H9 (cell line): ENCODE data around the gene DDX24. TPM values are rescaled to one million over a fixed set of nuclear protein-coding genes. Genes with fewer than 3 reads are reported as not detected.

ENCODE experiments used
- DNase-seq: peaks from one replicate; pipeline ENCODE4 v3.0.0-alpha.2; 2017
- H2AFZ ChIP-seq: one replicate; pipeline ENCODE4 v1.6.1; 2013; ENCODE audit warnings: mild to moderate bottlenecking, low read length, control low read depth, moderate library complexity
- H2AK5ac ChIP-seq: 2 replicates; pipeline ENCODE4 v1.6.1; 2013; ENCODE audit warnings: low read length, control low read depth, mixed read lengths; ENCODE audit not compliant: insufficient read length
- H2BK120ac ChIP-seq: one replicate; pipeline ENCODE4 v1.6.1; 2013; ENCODE audit warnings: low read depth, mild to moderate bottlenecking, low read length, control low read depth, inconsistent platforms; ENCODE audit not compliant: poor library complexity, severe bottlenecking
- H2BK12ac ChIP-seq: 2 replicates; pipeline ENCODE4 v1.6.1; 2013; ENCODE audit warnings: low read length, control low read depth, mixed read lengths, low read depth; ENCODE audit not compliant: insufficient read length
- H2BK15ac ChIP-seq: 2 replicates; pipeline ENCODE4 v1.6.1; 2013; ENCODE audit warnings: low read depth, low read length, control low read depth
- H2BK20ac ChIP-seq: one replicate; pipeline ENCODE4 v1.6.1; 2013; ENCODE audit warnings: low read depth, mild to moderate bottlenecking, low read length, control low read depth, inconsistent platforms; ENCODE audit not compliant: poor library complexity, severe bottlenecking
- H2BK5ac ChIP-seq: 2 replicates; pipeline ENCODE4 v1.6.1; 2013; ENCODE audit warnings: low read length, control low read depth, mixed read lengths; ENCODE audit not compliant: insufficient read length
- H3K14ac ChIP-seq: 2 replicates; pipeline ENCODE4 v1.6.1; 2013; ENCODE audit warnings: low read length, control low read depth; ENCODE audit not compliant: insufficient read depth
- H3K18ac ChIP-seq: 2 replicates; pipeline ENCODE4 v1.6.1; 2013; ENCODE audit warnings: low read depth, mild to moderate bottlenecking, mixed read lengths, low read length, control low read depth; ENCODE audit not compliant: insufficient read length
- H3K23ac ChIP-seq: 2 replicates; pipeline ENCODE4 v1.6.1; 2013; ENCODE audit warnings: low read length, control low read depth, mixed read lengths, low read depth; ENCODE audit not compliant: insufficient read length
- H3K23me2 ChIP-seq: 2 replicates; pipeline ENCODE4 v1.6.1; 2013; ENCODE audit warnings: low read depth, mild to moderate bottlenecking, mixed read lengths, low read length, control low read depth; ENCODE audit not compliant: insufficient read length, poor library complexity, severe bottlenecking
- H3K27ac ChIP-seq: 2 replicates; pipeline ENCODE4 v1.5.1; 2013; ENCODE audit warnings: low read length, control low read depth, mixed read lengths, low read depth; ENCODE audit not compliant: insufficient read length
- H3K27me3 ChIP-seq: 2 replicates; pipeline ENCODE4 v1.6.1; 2013; ENCODE audit warnings: low read length, control low read depth, inconsistent platforms; ENCODE audit not compliant: insufficient read depth
- H3K4ac ChIP-seq: 2 replicates; pipeline ENCODE4 v1.6.1; 2013; ENCODE audit warnings: low read depth, mild to moderate bottlenecking, control low read depth, inconsistent platforms, low read length, moderate library complexity
- H3K4me1 ChIP-seq: 2 replicates; pipeline ENCODE4 v1.6.1; 2013; ENCODE audit warnings: low read length, control low read depth, inconsistent platforms; ENCODE audit not compliant: insufficient read depth
- H3K4me2 ChIP-seq: 2 replicates; pipeline ENCODE4 v1.6.1; 2013; ENCODE audit warnings: low read length, control low read depth, mixed read lengths; ENCODE audit not compliant: insufficient read length, insufficient read depth
- H3K56ac ChIP-seq: 2 replicates; pipeline ENCODE4 v1.6.1; 2013; ENCODE audit warnings: low read depth, mild to moderate bottlenecking, mixed read lengths, low read length, control low read depth; ENCODE audit not compliant: insufficient read length
- H3K79me1 ChIP-seq: 2 replicates; pipeline ENCODE4 v1.6.1; 2013; ENCODE audit warnings: low read depth, mild to moderate bottlenecking, moderate library complexity, low read length, control low read depth, inconsistent platforms; ENCODE audit not compliant: insufficient read depth, poor library complexity, severe bottlenecking
- H3K79me2 ChIP-seq: 2 replicates; pipeline ENCODE4 v1.6.1; 2013; ENCODE audit warnings: low read length, control low read depth, inconsistent platforms; ENCODE audit not compliant: insufficient read depth
- H3K9ac ChIP-seq: 2 replicates; pipeline ENCODE4 v1.6.1; 2013; ENCODE audit warnings: low read length, control low read depth, mixed read lengths; ENCODE audit not compliant: insufficient read length; ENCODE audit errors: extremely low read depth
- H3K9me3 ChIP-seq: one replicate; pipeline ENCODE4 v1.6.1; 2013; ENCODE audit warnings: low read depth, low read length, inconsistent platforms; ENCODE audit not compliant: control insufficient read depth
- H3T11ph ChIP-seq: one replicate; pipeline ENCODE4 v1.6.1; 2013; ENCODE audit warnings: mild to moderate bottlenecking, low read length, control low read depth, inconsistent platforms
- H4K20me1 ChIP-seq: one replicate; pipeline ENCODE4 v1.6.1; 2013; ENCODE audit not compliant: control insufficient read depth, insufficient read length, insufficient read depth
- H4K5ac ChIP-seq: 2 replicates; pipeline ENCODE4 v1.6.1; 2013; ENCODE audit warnings: low read depth, mild to moderate bottlenecking, mixed read lengths, low read length, control low read depth; ENCODE audit not compliant: insufficient read length
- H4K8ac ChIP-seq: replicated peaks from 2 replicates; pipeline ENCODE4 v1.6.1; 2013; ENCODE audit warnings: low read length, control low read depth, mixed read lengths, low read depth; ENCODE audit not compliant: insufficient read length
- H4K91ac ChIP-seq: 2 replicates; pipeline ENCODE4 v1.6.1; 2013; ENCODE audit warnings: low read depth, mild to moderate bottlenecking, moderate library complexity, mixed read lengths, low read length, control low read depth; ENCODE audit not compliant: insufficient read length
- H3K27ac Mint-ChIP-seq, 3 experiments: 2 replicates in 2 of 3; 3 replicates in 1 of 3; pipeline ENCODE4 v1.8.0; 2020 to 2021; ENCODE audit warnings: mixed read lengths in 3 of 3, mild to moderate bottlenecking in 1 of 3, moderate library complexity in 1 of 3
- H3K27me3 Mint-ChIP-seq: 2 replicates; pipeline ENCODE4 v1.8.0; 2021; ENCODE audit warnings: low read depth, mild to moderate bottlenecking, moderate library complexity, mixed read lengths
- H3K36me3 Mint-ChIP-seq, 3 experiments: 2 replicates in 2 of 3; 3 replicates in 1 of 3; pipeline ENCODE4 v1.8.0; 2020 to 2021; ENCODE audit warnings: low read depth in 3 of 3, mixed read lengths in 3 of 3; ENCODE audit not compliant: insufficient read depth in 1 of 3
- H3K4me1 Mint-ChIP-seq, 2 experiments: 2 replicates each; pipeline ENCODE4 v1.8.0; 2020; ENCODE audit warnings: mixed read lengths in 2 of 2
- H3K4me3 Mint-ChIP-seq, 2 experiments: 2 replicates in 1 of 2; 3 replicates in 1 of 2; pipeline ENCODE4 v1.8.0; 2020 to 2021; ENCODE audit warnings: mild to moderate bottlenecking in 2 of 2, mixed read lengths in 2 of 2, moderate library complexity in 1 of 2
- H3K9me3 Mint-ChIP-seq, 2 experiments: 2 replicates in 1 of 2; 3 replicates in 1 of 2; pipeline ENCODE4 v1.8.0; 2020; ENCODE audit warnings: mild to moderate bottlenecking in 2 of 2, mixed read lengths in 2 of 2, moderate library complexity in 1 of 2
- WGBS: extraction: QIAGEN DNeasy Blood & Tissue Kit; methylation state at CpG from one replicate; pipeline ENCODE4 v1.1.7; 2013; ENCODE audit warnings: missing lambda C conversion rate, low lambda C conversion rate, mixed read lengths; ENCODE audit not compliant: insufficient read length; ENCODE audit errors: extremely low coverage; 5-methylcytosine and 5-hydroxymethylcytosine counted together
- total RNA-seq: library from RNA; stranded (reverse); gene quantifications from 2 replicates; pipeline ENCODE4 v1.2.1, GENCODE V29; 2021
- TF ChIP-seq, protein P1 (sequence below): fragments of 200-600 bp; sonication (generic); conservative IDR thresholded peaks from 3 replicates; pipeline ENCODE4 v1.8.0; 2021; ENCODE audit warnings: antibody characterized with exemption, mild to moderate bottlenecking

The DDX24 gene
- total RNA-seq, 1 experiment from 2014 or later, result 172 TPM

DNA sequence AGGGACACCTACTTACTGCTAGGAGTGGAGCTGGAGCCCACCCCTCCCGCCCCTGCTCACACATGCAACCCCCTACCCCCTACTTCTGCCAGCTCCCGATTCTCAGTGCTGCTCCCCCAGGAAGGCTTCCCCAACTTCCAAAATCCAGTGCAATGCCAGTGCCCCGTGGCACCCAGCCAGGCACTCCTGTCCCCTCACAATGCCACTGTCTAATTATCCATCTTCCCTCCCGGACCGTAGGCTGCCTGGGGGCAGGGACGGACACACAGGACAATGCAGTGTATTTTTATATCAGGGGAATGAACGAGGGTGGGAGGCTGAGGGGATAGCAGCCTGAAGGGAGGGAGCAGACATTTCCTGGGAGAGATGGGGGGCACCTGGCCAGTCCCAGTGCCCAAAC, 42.5 kb downstream of the DDX24 start:
- Histone ChIP-seq H4K91ac (no peak overlapping the region), H3K4ac (no peak overlapping the region), H3K14ac (no peak overlapping the region; the same call in 1 of the 2 replicates), H3K56ac (no peak overlapping the region), H2BK15ac (no peak overlapping the region), H3K27ac (no peak overlapping the region), H2BK5ac (no peak overlapping the region), H3T11ph (no peak overlapping the region), H2BK20ac (no peak overlapping the region), H3K79me2 (no peaks in the 10 kb centered on the region), H3K27me3 (no peaks in the 10 kb centered on the region), H2AFZ (no peak overlapping the region), H3K79me1 (no peaks in the 10 kb centered on the region), H2AK5ac (no peak overlapping the region), H2BK12ac (no peak overlapping the region), H3K4me2 (no peak overlapping the region), H2BK120ac (no peak overlapping the region), H3K9ac (no peak overlapping the region), H4K20me1 (no peaks in the 10 kb centered on the region), H4K8ac (no peak overlapping the region), H4K5ac (no peak overlapping the region), H3K23me2 (no peaks in the 10 kb centered on the region), H3K18ac (no peak overlapping the region), H3K23ac (no peak overlapping the region), H3K4me1 (no peaks in the 10 kb centered on the region), H3K9me3 (no peaks in the 10 kb centered on the region)
- H3K36me3 Mint-ChIP-seq, result peaks cover 4 to 37% (median 26%) of the 10 kb centered on the region in 3 experiments
- H3K9me3 Mint-ChIP-seq, result peaks cover 0 to 2% of the 10 kb centered on the region in 2 experiments; a peak in 1 of 5 replicates
- H3K4me1 Mint-ChIP-seq, result peaks cover 22 to 23% of the 10 kb centered on the region in 2 experiments
- TF ChIP-seq, protein P1, sequence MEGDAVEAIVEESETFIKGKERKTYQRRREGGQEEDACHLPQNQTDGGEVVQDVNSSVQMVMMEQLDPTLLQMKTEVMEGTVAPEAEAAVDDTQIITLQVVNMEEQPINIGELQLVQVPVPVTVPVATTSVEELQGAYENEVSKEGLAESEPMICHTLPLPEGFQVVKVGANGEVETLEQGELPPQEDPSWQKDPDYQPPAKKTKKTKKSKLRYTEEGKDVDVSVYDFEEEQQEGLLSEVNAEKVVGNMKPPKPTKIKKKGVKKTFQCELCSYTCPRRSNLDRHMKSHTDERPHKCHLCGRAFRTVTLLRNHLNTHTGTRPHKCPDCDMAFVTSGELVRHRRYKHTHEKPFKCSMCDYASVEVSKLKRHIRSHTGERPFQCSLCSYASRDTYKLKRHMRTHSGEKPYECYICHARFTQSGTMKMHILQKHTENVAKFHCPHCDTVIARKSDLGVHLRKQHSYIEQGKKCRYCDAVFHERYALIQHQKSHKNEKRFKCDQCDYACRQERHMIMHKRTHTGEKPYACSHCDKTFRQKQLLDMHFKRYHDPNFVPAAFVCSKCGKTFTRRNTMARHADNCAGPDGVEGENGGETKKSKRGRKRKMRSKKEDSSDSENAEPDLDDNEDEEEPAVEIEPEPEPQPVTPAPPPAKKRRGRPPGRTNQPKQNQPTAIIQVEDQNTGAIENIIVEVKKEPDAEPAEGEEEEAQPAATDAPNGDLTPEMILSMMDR, result no peak
- DNase-seq, result no peak
- H3K27ac Mint-ChIP-seq, result peak overlapping the region in 1 of 3 experiments; percentile 75; a peak in 2 of 7 replicates
- no peak overlapping the region for H3K4me3 Mint-ChIP-seq
- WGBS, result no CpG with 5 or more reads among the region's 7 CpGs
- H3K27me3 Mint-ChIP-seq, result no peaks in the 10 kb centered on the region
